Measurements from ENCODE around the gene LAMA3. TPM values are rescaled to one million over a fixed set of nuclear protein-coding genes. Genes with fewer than 3 reads are reported as not detected.

Gene LAMA3
- total RNA-seq, 2 donors from 2014 or later = 9.3 to 21.1 TPM

GRCh38 chr18:23969664-23970063, 280.4 kb downstream of the LAMA3 start:
- WGBS, 2 donors = 92% methylated on average over 6 of the region's 6 CpGs
- H3K36me3 ChIP-seq (replicated peaks in 1 of 2; ENCODE audit: insufficient read depth in 1 of 2, low read depth in 2 of 2) = no peaks in the 10 kb centered on the region
- intact Hi-C loops (cut with DNase I) = no loop called here

GRCh38 chr18:23970161-23971096, 281.2 kb downstream of the LAMA3 start:
- DNase-seq = no peak
- no peak overlapping the region for H3K4me3 ChIP-seq
- TF ChIP-seq CTCF (IDR thresholded peaks at IDR 0.05) (no peak), POLR2A (IDR thresholded peaks at IDR 0.05) (no peak)
- H3K27ac ChIP-seq = no peak overlapping the region
- H3K4me1 ChIP-seq = peaks cover 17% of the 10 kb centered on the region
- H3K9me3 ChIP-seq = no peaks in the 10 kb centered on the region
- intact Hi-C loops (cut with DNase I) = no loop called here
- 68 to 86% methylated on average over 6 to 7 of the region's 7 CpGs for WGBS, 2 donors
- no peak for ATAC-seq
- H3K36me3 ChIP-seq (replicated peaks in 1 of 2; ENCODE audit: insufficient read depth in 1 of 2, low read depth in 2 of 2) = no peaks in the 10 kb centered on the region
- H3K27me3 ChIP-seq = no peaks in the 10 kb centered on the region

More at GRCh38 chr18:23969664-23970063, 280.4 kb downstream of the LAMA3 start:
- DNase-seq = no peak
- Histone ChIP-seq H3K9me3 (no peaks in the 10 kb centered on the region), H3K4me1 (peaks cover 24% of the 10 kb centered on the region), H3K4me3 (no peak overlapping the region), H3K27me3 (no peaks in the 10 kb centered on the region), H3K27ac (no peak overlapping the region)
- no peak for TF ChIP-seq CTCF (IDR thresholded peaks at IDR 0.05)
- no peak for TF ChIP-seq POLR2A (IDR thresholded peaks at IDR 0.05)
- no peak for ATAC-seq

GRCh38 chr18:23971097-23971440, 281.8 kb downstream of the LAMA3 start:
- Histone ChIP-seq H3K4me1 (peaks cover 11% of the 10 kb centered on the region), H3K36me3 (replicated peaks in 1 of 2; ENCODE audit: insufficient read depth in 1 of 2, low read depth in 2 of 2) (no peaks in the 10 kb centered on the region), H3K27ac (no peak overlapping the region), H3K27me3 (no peaks in the 10 kb centered on the region), H3K9me3 (no peaks in the 10 kb centered on the region), H3K4me3 (no peak overlapping the region)
- TF ChIP-seq POLR2A (IDR thresholded peaks at IDR 0.05) (no peak), CTCF (IDR thresholded peaks at IDR 0.05) (no peak)
- intact Hi-C loops (cut with DNase I) = no loop called here
- 85 to 88% methylated on average over 5 of the region's 5 CpGs for WGBS, 2 donors
- DNase-seq (no peak), ATAC-seq (no peak)

- H3K36me3 ChIP-seq (replicated peaks in 1 of 2; ENCODE audit: insufficient read depth in 1 of 2, low read depth in 2 of 2) = no peaks in the 10 kb centered on the region
- DNase-seq = no peak
- H3K27me3 ChIP-seq = no peaks in the 10 kb centered on the region
- ATAC-seq = no peak
- peaks cover 6% of the 10 kb centered on the region for H3K4me1 ChIP-seq
- no peaks in the 10 kb centered on the region for H3K9me3 ChIP-seq
- TF ChIP-seq CTCF (IDR thresholded peaks at IDR 0.05) = no peak
- no peak for TF ChIP-seq POLR2A (IDR thresholded peaks at IDR 0.05)
- H3K27ac ChIP-seq = no peak overlapping the region
- intact Hi-C loops (cut with DNase I) = no loop called here
- 82 to 89% methylated on average over 5 of the region's 5 CpGs for WGBS, 2 donors
- H3K4me3 ChIP-seq = no peak overlapping the region
Measured at GRCh38 chr18:23971666-23972230, 282.5 kb downstream of the LAMA3 start.
